ENCODE results near the gene ASB15. TPM values are rescaled to one million over a fixed set of nuclear protein-coding genes. Genes with fewer than 3 reads are reported as not detected.

The ASB15 gene
- total RNA-seq, 1 experiment from 2014 or later = not detected

- DNase-seq (ENCODE audit: low spot score) = peak; percentile 39
Observed at GRCh38 chr7:123635551-123636359, 34.1 kb downstream of the ASB15 start.

GRCh38 chr7:123637203-123637602 is 35.6 kb downstream of the ASB15 start:
- DNase-seq (ENCODE audit: low spot score) = no peak

GRCh38 chr7:123637878-123638277 is 36.3 kb downstream of the ASB15 start:
- no peak for DNase-seq (ENCODE audit: low spot score)

- DNase-seq (ENCODE audit: low spot score) = no peak
Observed at GRCh38 chr7:123639631-123640030, 38.0 kb downstream of the ASB15 start.

- no peak for DNase-seq (ENCODE audit: low spot score)
Observed at GRCh38 chr7:123640583-123640982, 39.0 kb downstream of the ASB15 start.

- DNase-seq (ENCODE audit: low spot score) = no peak
Observed at GRCh38 chr7:123641901-123642300, 40.3 kb downstream of the ASB15 start.

GRCh38 chr7:123643495-123644441 is 42.1 kb downstream of the ASB15 start:
- peak; percentile 93 for DNase-seq (ENCODE audit: low spot score)

- DNase-seq (ENCODE audit: low spot score) = peak; percentile 11
Observed at GRCh38 chr7:123645516-123645915, 43.9 kb downstream of the ASB15 start.

- DNase-seq (ENCODE audit: low spot score) = peak; percentile 25
Observed at GRCh38 chr7:123647106-123647730, 45.6 kb downstream of the ASB15 start.

GRCh38 chr7:123649964-123650363 is 48.3 kb downstream of the ASB15 start:
- peak; percentile 38 for DNase-seq (ENCODE audit: low spot score)

- DNase-seq (ENCODE audit: low spot score) = no peak
Observed at GRCh38 chr7:123650595-123650994, 49.0 kb downstream of the ASB15 start.

GRCh38 chr7:123652406-123652805 is 50.8 kb downstream of the ASB15 start:
- DNase-seq (ENCODE audit: low spot score) = no peak

GRCh38 chr7:123653162-123653561 is 51.5 kb downstream of the ASB15 start:
- DNase-seq (ENCODE audit: low spot score) = no peak

GRCh38 chr7:123655614-123656013 is 54.0 kb downstream of the ASB15 start, which contains the start of gene LMOD2:
TSS of gene LMOD2 (plus strand) at chr7:123655866. CDS start at chr7:123655964, 98 bp downstream.
- DNase-seq (ENCODE audit: low spot score) = no peak

- no peak for DNase-seq (ENCODE audit: low spot score)
Observed at GRCh38 chr7:123656544-123657303, 55.1 kb downstream of the ASB15 start.

GRCh38 chr7:123657304-123657685 is 55.7 kb downstream of the ASB15 start:
- DNase-seq (ENCODE audit: low spot score) = no peak

- no peak for DNase-seq (ENCODE audit: low spot score)
Observed at GRCh38 chr7:123658023-123658422, 56.4 kb downstream of the ASB15 start.

- DNase-seq (ENCODE audit: low spot score) = no peak
Observed at GRCh38 chr7:123660514-123661354, 59.1 kb downstream of the ASB15 start.

GRCh38 chr7:123661765-123662164 is 60.1 kb downstream of the ASB15 start:
- no peak for DNase-seq (ENCODE audit: low spot score)

- DNase-seq (ENCODE audit: low spot score) = no peak
Observed at GRCh38 chr7:123662293-123662692, 60.7 kb downstream of the ASB15 start.

Data from A172 (cell line).